ENCODE data around the gene GJA3.
"Not testable (repeated sequence)": the region's sequence is repeated elsewhere in the genome, so short reads cannot be mapped to it uniquely, and the experiment has no call there.

The GJA3 gene

DNA sequence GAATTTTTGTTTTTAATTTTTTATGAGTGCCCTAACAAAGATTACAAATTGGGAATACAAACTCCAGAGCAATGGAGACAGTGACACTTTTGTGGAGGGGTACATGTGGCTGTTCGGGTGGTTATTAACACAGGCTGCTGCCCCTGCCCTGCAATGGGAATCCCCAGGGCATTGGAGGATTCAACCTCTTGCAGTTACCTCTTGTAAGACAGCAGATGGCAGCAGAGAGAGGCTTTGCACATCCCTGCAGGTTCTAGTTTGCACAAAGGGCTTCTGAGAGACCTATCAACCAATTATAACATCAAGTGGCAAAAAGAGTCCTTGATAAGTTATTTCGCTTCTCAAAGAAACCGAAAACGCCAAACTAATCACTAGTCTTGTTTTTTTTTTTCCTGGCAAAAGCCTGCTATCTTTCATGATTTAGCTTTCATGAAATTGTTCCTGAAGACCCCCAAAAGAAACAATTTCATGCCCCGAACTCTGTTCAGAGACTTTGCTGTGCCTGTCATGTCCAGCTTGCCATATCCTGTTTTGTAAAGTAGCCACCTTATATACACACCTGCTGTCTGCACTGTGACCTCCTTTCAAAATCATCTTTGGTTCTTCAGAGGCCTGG is 21.5 kb upstream of the GJA3 start:
- peak; percentile 67 to 87 (median 80) for DNase-seq

- no peak for DNase-seq
These were observed 20.3 kb upstream of the GJA3 start for GRCh38 chr13:20181188-20181587.

DNA sequence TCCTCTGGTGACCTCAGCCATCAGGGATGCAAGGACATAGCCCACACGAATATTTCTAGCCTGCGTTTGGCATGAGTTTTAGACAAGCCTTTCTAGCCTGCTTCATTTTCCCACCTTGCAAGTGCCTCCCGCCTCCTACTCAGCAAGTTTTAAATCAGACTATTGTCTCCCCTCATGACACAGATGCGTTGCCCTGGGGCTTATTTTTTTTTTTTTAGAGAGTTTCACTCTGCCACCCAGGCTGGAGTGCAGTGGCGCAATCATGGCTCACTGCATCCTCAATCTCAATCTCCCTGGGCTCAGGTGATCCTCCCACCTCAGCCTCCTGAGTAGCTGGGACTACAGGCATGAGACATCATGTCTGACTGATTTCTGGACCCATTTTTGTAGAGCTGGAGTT is 17.3 kb upstream of the GJA3 start:
- no peak for DNase-seq

GRCh38 chr13:20177049-20177831 is 16.4 kb upstream of the GJA3 start:
- no peak for DNase-seq

GRCh38 chr13:20175907-20176652 is 15.2 kb upstream of the GJA3 start:
- DNase-seq, result no peak

GRCh38 chr13:20175406-20175794 is 14.5 kb upstream of the GJA3 start:
- no peak for DNase-seq

- peak; percentile 95 to 99 (median 96) for DNase-seq
These were observed 14.0 kb upstream of the GJA3 start for GRCh38 chr13:20174656-20175405.

GRCh38 chr13:20173116-20173746 is 12.4 kb upstream of the GJA3 start:
- peak in 2 of 4 experiments; percentile 33 to 41 for DNase-seq

GRCh38 chr13:20171364-20171763 is 10.5 kb upstream of the GJA3 start:
- no peak for DNase-seq

- DNase-seq, result peak in 1 of 4 experiments; percentile 29
These were observed 10.1 kb upstream of the GJA3 start for GRCh38 chr13:20170921-20171320.

GRCh38 chr13:20168396-20168795 is 7.5 kb upstream of the GJA3 start:
- no peak for DNase-seq

- no peak for DNase-seq
These were observed 4.8 kb upstream of the GJA3 start for GRCh38 chr13:20165417-20166257.

DNA sequence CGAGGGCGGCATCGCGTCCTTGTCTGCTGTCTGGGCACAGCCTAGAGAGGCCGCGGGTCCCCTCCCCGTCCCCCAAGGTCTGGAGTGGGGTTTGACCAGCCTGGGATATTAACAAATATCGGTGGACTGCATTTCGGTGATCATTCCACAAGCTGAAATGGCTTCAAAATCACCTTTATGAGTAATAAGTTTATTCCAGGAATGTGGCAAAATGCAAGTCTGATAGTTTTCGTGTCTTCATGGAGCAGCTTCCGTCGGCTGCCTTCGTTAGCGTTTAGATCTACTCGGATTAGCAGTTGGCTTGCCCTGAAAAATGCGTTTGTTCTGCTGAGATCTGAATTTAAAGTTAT is 1.1 kb upstream of the GJA3 start:
- DNase-seq, result no peak

DNA sequence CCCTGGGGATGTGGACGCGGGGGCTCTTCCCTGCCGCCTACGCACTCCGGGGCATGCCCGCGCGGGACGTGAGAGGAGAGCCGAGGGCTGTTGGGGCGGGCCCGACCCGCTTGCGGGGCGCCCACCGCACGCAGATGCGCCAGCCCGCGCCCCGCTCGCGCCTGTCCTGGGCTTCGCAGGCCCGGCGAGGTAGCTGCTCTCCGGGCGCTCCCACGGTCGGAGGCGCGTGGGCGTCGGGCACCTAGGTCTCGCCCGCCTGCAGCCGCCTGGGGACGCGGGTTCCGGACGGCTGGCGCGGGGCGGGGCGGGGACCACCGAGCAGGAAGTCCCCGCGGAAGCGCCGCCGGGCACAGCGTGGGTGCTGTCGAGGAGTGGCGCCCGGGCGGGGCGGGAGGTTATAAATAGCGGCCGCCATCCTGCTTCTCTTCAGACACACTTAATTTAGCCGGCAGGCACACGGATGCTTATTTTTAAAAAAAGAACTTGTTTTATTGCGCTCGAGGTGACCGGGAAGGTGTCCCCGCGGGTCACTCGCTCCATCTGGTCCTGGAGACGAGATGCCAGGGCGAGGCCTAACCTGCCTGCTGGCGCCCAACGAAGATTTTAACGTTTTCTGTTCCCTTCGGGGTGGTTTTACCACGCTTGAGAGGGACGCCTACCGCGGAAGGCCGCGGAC is 561 bp upstream of the GJA3 start:
- peak; percentile 42 to 68 (median 50) for DNase-seq

- no peak for DNase-seq
These were observed 1.1 kb downstream of the GJA3 start for GRCh38 chr13:20159646-20160305.

GRCh38 chr13:20157151-20157796 is 3.6 kb downstream of the GJA3 start:
- DNase-seq, result peak; percentile 66 to 85 (median 82)

GRCh38 chr13:20156702-20157101 is 4.2 kb downstream of the GJA3 start:
- no peak for DNase-seq

GRCh38 chr13:20153290-20153689 is 7.6 kb downstream of the GJA3 start:
- not testable (repeated sequence) for DNase-seq

DNA sequence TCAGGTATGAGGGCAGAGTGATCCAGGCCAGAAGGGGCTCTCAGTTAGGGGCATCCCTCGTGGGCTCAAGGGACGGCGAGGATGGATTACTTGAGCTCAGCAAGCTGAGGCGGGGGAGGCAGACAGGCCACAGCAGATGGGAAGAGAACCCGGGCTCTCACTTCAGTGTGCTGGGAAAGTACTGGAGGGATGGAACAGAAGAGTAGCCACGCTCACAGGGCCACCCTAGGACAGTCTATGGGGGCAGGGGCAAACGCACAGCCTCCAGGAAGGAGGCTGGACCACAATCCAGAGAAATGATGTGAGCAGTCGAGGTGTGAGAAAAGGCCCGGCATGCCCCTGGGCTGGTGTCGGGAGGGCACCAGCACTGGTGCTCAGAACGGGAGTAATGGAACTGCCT is 9.2 kb downstream of the GJA3 start:
- DNase-seq, result no peak

DNA sequence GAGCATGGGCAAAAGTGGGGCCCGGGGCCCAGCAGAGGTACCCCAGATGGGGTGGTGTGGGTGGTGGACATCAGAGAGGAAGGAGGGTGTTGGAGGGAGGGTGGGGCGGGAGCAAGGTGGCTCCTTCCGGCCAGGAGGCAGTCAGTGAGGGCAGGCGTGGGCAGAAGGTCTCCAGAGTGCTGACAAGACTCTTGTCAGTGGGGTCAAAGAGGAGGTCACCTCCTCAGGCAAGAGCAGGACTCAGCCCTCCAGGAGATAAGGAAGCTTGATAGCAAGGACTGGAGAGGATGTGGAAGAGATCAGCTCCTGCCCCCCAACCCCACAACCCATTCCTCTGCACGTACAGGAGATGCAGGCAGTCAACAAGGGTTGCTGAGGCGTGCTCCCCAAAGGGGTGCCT is 9.8 kb downstream of the GJA3 start:
- DNase-seq, result no peak

Data from suppressor macrophage (primary cell).